Epidermal melanocyte (primary cell): ENCODE data around the gene MOXD1.
"Not testable (repeated sequence)": the region's sequence is repeated elsewhere in the genome, so short reads cannot be mapped to it uniquely, and the experiment has no call there.

ENCODE experiments used
- DNase-seq: peaks from one replicate; pipeline ENCODE4 v3.0.0; 2011; ENCODE audit warnings: low spot score; ENCODE audit not compliant: insufficient read length

Gene MOXD1

GRCh38 chr6:132285004-132285780, 116.1 kb downstream of the MOXD1 start:
- no peak for DNase-seq

DNA sequence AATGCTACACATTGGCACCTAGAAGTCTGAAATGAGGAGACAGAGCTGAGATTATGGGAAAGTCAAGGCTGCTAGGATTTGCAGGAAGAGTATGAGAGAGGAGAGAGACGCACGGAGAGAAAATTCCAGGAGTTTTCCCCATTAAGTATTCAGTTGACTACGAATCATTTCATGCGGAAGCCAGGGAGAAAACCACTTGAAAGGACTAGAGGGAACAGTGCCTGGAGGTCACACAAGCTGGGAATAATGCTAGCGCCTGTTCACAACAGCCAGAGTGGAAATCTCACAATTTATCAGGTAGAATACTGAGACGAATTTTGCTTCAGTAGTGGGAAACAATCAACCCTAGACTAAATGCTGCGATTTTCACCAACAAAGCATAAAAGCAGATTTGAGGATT, 118.6 kb downstream of the MOXD1 start:
- DNase-seq = no peak

DNA sequence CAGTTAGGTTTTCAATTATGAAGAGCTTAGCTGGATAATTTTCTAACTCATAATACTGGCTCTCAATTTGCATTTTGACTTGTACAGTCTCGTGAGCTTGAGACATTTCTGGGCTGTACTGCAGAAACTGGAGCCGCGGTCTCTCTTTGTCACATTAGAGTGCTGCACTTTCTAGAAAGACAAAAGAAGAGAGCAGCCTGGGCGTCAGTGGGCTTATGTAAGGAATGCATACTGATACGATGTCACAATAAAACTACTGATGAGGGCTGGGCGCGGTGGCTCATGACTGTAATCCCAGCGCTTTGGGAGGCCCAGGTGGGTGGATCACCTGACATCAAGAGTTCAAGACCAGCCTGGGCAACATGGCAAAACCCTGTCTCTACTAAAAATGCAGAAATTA, 120.8 kb downstream of the MOXD1 start:
- DNase-seq = no peak

GRCh38 chr6:132279592-132280139, 121.6 kb downstream of the MOXD1 start:
- peak; percentile 35 for DNase-seq

- no peak for DNase-seq
These were observed 126.0 kb downstream of the MOXD1 start for GRCh38 chr6:132275066-132275970.

DNA sequence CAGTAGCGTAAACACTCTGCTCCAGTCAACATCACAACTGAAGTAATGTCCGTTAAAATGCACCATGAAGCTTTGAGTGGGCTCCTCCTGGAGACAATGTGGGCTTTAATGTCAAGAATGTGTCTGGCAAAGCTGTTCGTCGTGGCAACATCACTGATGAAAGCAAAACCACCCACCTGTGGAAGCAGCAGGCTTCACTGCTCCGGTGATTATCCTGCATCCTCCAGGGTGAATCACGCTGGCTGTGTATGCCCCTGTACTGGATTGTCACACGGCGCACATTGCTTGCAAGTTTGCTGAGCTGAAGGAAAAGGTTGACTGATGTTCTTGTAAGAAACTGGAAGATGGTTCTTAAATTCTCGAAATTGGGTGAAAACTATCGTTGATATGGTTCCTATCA, 128.5 kb downstream of the MOXD1 start:
- no peak for DNase-seq

DNA sequence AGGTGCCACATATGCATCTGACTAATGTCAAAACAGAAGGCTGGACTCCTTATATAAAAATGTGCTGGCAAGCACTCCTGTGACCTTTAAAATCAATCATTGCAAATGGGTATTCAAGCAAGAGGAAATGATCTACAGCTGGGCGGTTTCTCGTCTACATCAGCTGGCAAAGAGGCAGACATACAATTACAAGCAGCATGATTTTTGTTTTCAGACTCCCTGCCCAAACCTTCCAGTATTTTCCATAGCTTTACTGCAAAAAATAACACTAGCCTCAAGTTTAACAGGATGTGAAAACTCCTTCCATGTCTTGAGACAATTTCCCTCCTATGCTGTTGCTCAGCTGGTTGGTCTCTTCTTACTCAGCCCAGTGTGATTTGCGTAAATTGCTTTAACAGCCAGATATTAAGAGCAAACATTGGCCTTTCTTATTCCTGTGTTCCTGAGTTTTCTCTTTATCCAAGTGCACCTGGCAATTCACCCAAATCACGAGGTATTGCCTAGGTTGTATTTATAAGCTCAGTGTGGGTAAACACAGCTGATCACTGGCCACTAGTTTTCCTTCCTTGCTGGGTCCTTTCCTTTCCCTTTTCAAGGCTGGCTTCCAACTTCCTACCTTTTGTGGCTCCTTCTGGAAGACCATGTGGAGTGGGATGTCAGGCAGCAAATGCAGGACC, 130.4 kb downstream of the MOXD1 start:
- DNase-seq = no peak

DNA sequence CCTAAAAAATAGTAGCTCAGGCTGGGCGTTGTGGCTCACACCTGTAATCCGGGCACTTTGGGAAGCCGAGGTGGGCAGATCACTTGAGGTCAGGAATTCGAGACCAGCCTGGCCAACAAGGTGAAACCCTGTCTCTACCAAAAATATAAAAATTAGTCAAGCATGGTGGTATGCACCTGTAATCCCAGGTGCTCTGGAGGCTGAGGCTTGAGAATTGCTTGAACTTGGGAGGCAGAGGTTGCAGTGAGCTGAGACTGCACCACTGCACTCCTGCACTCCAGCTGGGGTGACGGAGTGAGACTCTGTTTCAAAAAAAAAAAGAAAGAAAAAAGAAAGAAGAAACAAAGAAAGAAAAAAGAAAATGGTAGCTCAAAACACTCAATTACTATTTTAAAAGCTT, 132.6 kb downstream of the MOXD1 start:
- DNase-seq = not testable (repeated sequence)

DNA sequence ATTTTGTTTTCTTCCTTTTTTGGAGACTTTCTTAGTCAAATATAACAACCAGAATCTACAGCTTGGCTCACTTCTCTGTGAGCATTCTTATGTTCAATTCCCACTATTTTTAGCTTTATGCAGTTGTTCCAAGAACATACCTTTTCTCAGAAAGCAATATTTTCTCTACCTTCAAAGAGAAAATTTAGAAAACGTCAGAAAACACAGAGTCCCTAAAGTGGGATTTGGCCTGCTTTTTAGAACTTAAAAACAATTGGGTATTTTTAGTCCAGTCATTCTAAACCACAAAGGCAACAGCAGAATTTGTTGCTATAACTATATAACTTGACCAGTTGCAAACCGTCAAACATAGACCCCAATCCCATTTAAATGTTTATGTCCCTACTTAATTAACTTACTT, 133.1 kb downstream of the MOXD1 start:
- DNase-seq = no peak

GRCh38 chr6:132265451-132266097, 135.7 kb downstream of the MOXD1 start:
- DNase-seq = no peak

DNA sequence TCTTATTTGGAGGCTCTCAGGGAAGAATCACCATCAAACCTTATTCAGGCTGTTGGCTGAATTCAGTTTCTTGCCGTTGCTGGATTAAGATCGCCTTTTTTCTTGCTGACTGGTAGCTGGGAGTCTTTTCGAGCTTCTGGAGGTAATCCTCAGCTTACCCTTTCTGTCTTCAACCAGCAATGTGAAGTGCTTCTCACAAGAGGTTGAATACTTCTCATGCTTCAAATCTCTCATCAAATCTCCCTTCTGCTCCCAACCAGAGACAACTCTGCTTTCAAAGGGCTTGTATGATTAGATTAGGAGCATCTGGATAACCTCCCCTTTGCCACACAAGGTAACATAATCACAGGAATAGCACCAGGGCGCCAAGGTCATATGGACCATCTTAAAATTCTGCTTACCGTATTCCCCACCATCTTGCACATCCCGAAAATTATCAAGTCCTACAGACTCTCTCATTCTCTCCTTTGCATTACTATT, 137.2 kb downstream of the MOXD1 start:
- no peak for DNase-seq

DNA sequence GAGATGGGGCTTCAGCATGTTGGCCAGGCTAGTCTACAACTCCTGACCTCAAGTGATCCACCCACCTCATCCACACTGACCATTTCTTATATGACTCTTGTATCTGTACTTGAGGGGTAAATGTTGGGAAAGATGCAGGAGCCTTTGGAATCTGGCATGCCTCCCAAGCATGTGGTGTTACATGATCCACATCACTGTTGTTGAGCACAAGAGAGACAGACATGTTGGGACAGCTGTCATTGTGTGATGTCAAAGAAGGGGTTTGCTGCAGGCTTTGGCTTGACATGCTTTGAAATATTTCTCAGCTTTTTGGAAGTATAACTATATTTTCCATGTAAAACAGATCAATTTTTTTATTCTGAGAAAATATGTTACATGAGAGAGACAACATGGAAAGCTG, 139.9 kb downstream of the MOXD1 start:
- no peak for DNase-seq

GRCh38 chr6:132259070-132259469, 142.2 kb downstream of the MOXD1 start:
- no peak for DNase-seq

GRCh38 chr6:132257561-132257960, 143.7 kb downstream of the MOXD1 start:
- no peak for DNase-seq

GRCh38 chr6:132256457-132256856, 144.8 kb downstream of the MOXD1 start:
- no peak for DNase-seq

GRCh38 chr6:132253906-132254305, 147.4 kb downstream of the MOXD1 start:
- no peak for DNase-seq

- DNase-seq = no peak
These were observed 148.1 kb downstream of the MOXD1 start for GRCh38 chr6:132253211-132253610.

GRCh38 chr6:132252113-132252512, 149.2 kb downstream of the MOXD1 start:
- no peak for DNase-seq

DNA sequence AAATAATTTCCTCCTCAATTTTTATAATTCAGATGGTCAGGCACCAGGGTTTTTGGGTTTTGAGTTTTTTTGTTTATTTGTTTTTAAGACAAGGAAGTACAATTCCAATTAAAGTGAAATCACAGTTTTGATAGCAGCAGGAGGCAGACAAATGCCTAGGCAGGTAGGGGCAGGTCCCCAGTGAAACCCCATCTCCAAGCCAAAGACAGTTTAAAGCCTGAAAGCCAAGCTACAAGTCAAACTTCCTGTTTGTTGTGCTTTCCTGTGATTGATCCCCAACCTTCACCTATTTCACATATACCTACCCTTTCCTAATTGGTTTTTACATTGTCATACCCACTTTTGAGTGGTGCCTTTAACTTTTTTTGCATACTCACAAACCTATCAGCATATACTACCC, 149.6 kb downstream of the MOXD1 start:
- DNase-seq = no peak

DNA sequence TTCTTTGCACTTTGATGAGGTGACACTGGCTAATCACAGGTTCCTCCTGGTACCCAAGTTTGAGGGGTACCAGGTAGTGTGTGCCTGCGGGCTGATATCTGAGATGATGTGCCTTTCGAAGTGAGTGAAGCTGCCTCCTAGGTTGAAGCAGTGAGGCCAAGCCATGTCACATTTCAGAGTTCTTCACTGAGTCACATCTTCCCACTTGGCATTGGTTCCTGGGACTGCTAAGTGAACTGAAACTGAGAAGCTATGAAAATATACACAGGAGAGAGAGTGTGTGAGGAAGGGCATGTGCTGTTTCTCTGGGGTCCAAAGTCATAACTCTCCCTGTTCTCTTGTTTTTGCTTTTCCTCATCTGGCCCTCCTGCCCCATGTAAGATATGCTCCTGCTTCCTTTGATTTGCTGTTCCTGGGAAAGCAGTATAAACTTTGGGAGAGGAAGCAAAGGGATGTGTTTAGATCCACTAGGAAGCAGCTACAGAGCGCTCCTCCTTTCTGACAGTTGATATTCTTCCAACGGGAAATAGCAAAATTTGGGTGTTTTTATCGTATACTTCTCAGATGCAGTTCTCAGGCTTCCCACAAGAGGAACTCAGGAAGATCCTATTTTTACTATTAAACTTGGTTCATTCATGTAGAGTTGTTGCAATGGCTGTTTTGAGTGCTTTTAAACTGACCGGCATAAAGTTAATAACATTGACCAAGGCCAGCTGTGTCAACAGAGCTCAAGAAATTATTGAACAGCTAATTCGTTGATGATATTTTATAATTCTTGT, 153.7 kb downstream of the MOXD1 start:
- DNase-seq = no peak
